WTC11 (cell line): ENCODE data around the gene CLEC2L. TPM values are rescaled to one million over a fixed set of nuclear protein-coding genes. Genes with fewer than 3 reads are reported as not detected.

Experiments
- ATAC-seq: fragments of 200-7000 bp; cut with Tn5 transposase; 2 replicates; pipeline ENCODE4 v1.10.0; 2021; ENCODE audit warnings: mild to moderate bottlenecking, moderate library complexity
- CTCF ChIA-PET: fragments of 300-600 bp; sonication (Branson Sonifier 250); formaldehyde crosslinking; loops from one replicate; lab custom pipeline; 2021; ENCODE audit warnings: antibody characterized with exemption; lab: Charles Lee
- POLR2A ChIA-PET: fragments of 350-600 bp; sonication (Branson Sonifier 250); formaldehyde crosslinking; loops from one replicate; lab custom pipeline; 2021; ENCODE audit warnings: antibody characterized with exemption; lab: Charles Lee
- DNase-seq: peaks from one replicate; pipeline ENCODE4 v3.0.0; 2021; ENCODE audit warnings: low spot score
- H3K27ac Mint-ChIP-seq: 2 replicates; pipeline ENCODE4 v1.8.0; 2021; ENCODE audit warnings: mixed read lengths
- H3K27me3 Mint-ChIP-seq: 2 replicates; pipeline ENCODE4 v1.8.0; 2021; ENCODE audit warnings: low read depth, mild to moderate bottlenecking, moderate library complexity, mixed read lengths
- H3K36me3 Mint-ChIP-seq: 2 replicates; pipeline ENCODE4 v1.8.0; 2021; ENCODE audit warnings: mixed read lengths
- H3K4me1 Mint-ChIP-seq: 2 replicates; pipeline ENCODE4 v1.8.0; 2022; ENCODE audit warnings: mixed read lengths
- H3K4me3 Mint-ChIP-seq: 2 replicates; pipeline ENCODE4 v1.8.0; 2021; ENCODE audit warnings: mild to moderate bottlenecking, moderate library complexity, mixed read lengths
- H3K9me3 Mint-ChIP-seq: 2 replicates; pipeline ENCODE4 v1.8.0; 2021; ENCODE audit warnings: mixed read lengths
- AR ChIP-seq: fragments of 250-450 bp; sonication (Bioruptor Pico); IDR thresholded peaks from 2 replicates; pipeline ENCODE4 v1.9.0; 2021; ENCODE audit warnings: mild to moderate bottlenecking
- CTCF ChIP-seq: fragments of 200-600 bp; IDR thresholded peaks from 2 replicates; pipeline ENCODE4 v1.8.0; 2022; ENCODE audit warnings: antibody characterized with exemption
- ERG ChIP-seq: fragments of 250-450 bp; sonication (Bioruptor Pico); IDR thresholded peaks from 2 replicates; pipeline ENCODE4 v1.8.0; 2021; ENCODE audit warnings: mild to moderate bottlenecking
- IRF1 ChIP-seq: sonication (generic); formaldehyde crosslinking; IDR thresholded peaks from 2 replicates; pipeline ENCODE4 v1.8.0; 2023; ENCODE audit warnings: missing genetic modification reagents
- JUN ChIP-seq: sonication (generic); formaldehyde crosslinking; IDR thresholded peaks from 2 replicates; pipeline ENCODE4 v1.8.0; 2023; ENCODE audit warnings: mild to moderate bottlenecking, missing genetic modification reagents
- NR3C1 ChIP-seq: sonication (generic); formaldehyde crosslinking; conservative IDR thresholded peaks from 2 replicates; pipeline ENCODE4 v1.8.1; 2023; ENCODE audit warnings: low read depth, mild to moderate bottlenecking, missing genetic modification reagents
- TEAD1 ChIP-seq: sonication (generic); formaldehyde crosslinking; IDR thresholded peaks from 2 replicates; pipeline ENCODE4 v1.8.0; 2022; ENCODE audit warnings: mild to moderate bottlenecking, missing genetic modification reagents
- ZNF317 ChIP-seq: sonication (generic); formaldehyde crosslinking; IDR thresholded peaks from 2 replicates; pipeline ENCODE4 v1.8.1; 2023; ENCODE audit warnings: low read depth, mild to moderate bottlenecking, moderate library complexity, missing genetic modification reagents, borderline replicate concordance
- ZNF416 ChIP-seq: fragments of 250-450 bp; sonication (Bioruptor Pico); IDR thresholded peaks from 2 replicates; pipeline ENCODE4 v1.9.0; 2021; ENCODE audit warnings: mild to moderate bottlenecking, inconsistent platforms
- total RNA-seq: library from RNA; stranded (reverse); gene quantifications from 3 replicates; pipeline ENCODE4 v1.2.3, GENCODE V29; 2021
- TF ChIP-seq, protein P1 (sequence below): sonication (generic); formaldehyde crosslinking; IDR thresholded peaks from 2 replicates; pipeline ENCODE4 v1.8.1; 2022; ENCODE audit warnings: low read depth, missing genetic modification reagents, borderline replicate concordance
- TF ChIP-seq, protein P2 (sequence below): sonication (generic); formaldehyde crosslinking; IDR thresholded peaks from 2 replicates; pipeline ENCODE4 v1.8.1; 2022; ENCODE audit warnings: mild to moderate bottlenecking, moderate library complexity, missing genetic modification reagents
- TF ChIP-seq, protein P3 (sequence below): fragments of 250-450 bp; sonication (Bioruptor Pico); IDR thresholded peaks from 2 replicates; pipeline ENCODE4 v2.1.2; 2022; ENCODE audit warnings: mild to moderate bottlenecking, moderate library complexity
- TF ChIP-seq, protein P4 (sequence below): sonication (generic); formaldehyde crosslinking; IDR thresholded peaks from 2 replicates; pipeline ENCODE4 v1.8.0; 2022; ENCODE audit warnings: mild to moderate bottlenecking, missing genetic modification reagents
- TF ChIP-seq, protein P5 (sequence below): sonication (generic); formaldehyde crosslinking; IDR thresholded peaks from 2 replicates; pipeline ENCODE4 v1.8.0; 2022; ENCODE audit warnings: mild to moderate bottlenecking, missing genetic modification reagents

Gene CLEC2L
- total RNA-seq, 1 experiment from 2014 or later = 0.13 TPM

GRCh38 chr7:139562961-139563565, 39.6 kb downstream of the CLEC2L start:
- no peak overlapping the region for H3K4me3 Mint-ChIP-seq
- H3K36me3 Mint-ChIP-seq = no peaks in the 10 kb centered on the region
- H3K27me3 Mint-ChIP-seq = no peaks in the 10 kb centered on the region; the same call in 1 of the 2 replicates
- DNase-seq (no peak), ATAC-seq (no peak; the same call in 1 of the 2 replicates)
- peaks cover 5% of the 10 kb centered on the region for H3K9me3 Mint-ChIP-seq
- H3K4me1 Mint-ChIP-seq = peaks cover 36% of the 10 kb centered on the region
- POLR2A ChIA-PET = no interaction called here
- CTCF ChIA-PET = interaction anchor here (1.0 to 1.4 kb wide), 2 partner anchors 8 to 26 kb away, joined by 3 to 5 read pairs; no protein-coding TSS in a partner anchor
- TF ChIP-seq, protein P1, sequence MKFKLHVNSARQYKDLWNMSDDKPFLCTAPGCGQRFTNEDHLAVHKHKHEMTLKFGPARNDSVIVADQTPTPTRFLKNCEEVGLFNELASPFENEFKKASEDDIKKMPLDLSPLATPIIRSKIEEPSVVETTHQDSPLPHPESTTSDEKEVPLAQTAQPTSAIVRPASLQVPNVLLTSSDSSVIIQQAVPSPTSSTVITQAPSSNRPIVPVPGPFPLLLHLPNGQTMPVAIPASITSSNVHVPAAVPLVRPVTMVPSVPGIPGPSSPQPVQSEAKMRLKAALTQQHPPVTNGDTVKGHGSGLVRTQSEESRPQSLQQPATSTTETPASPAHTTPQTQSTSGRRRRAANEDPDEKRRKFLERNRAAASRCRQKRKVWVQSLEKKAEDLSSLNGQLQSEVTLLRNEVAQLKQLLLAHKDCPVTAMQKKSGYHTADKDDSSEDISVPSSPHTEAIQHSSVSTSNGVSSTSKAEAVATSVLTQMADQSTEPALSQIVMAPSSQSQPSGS (CRISPR knock-in tag) = no peak
- no peak for TF ChIP-seq ERG (CRISPR knock-in tag)
- TF ChIP-seq, protein P2, sequence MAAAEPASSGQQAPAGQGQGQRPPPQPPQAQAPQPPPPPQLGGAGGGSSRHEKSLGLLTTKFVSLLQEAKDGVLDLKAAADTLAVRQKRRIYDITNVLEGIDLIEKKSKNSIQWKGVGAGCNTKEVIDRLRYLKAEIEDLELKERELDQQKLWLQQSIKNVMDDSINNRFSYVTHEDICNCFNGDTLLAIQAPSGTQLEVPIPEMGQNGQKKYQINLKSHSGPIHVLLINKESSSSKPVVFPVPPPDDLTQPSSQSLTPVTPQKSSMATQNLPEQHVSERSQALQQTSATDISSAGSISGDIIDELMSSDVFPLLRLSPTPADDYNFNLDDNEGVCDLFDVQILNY (CRISPR knock-in tag) = no peak
- no peak for TF ChIP-seq IRF1 (CRISPR knock-in tag)
- TF ChIP-seq ZNF416 (CRISPR knock-in tag) = no peak
- no peak for TF ChIP-seq ZNF317
- no peak for TF ChIP-seq CTCF
- TF ChIP-seq NR3C1 (CRISPR knock-in tag) = no peak
- TF ChIP-seq, protein P3, sequence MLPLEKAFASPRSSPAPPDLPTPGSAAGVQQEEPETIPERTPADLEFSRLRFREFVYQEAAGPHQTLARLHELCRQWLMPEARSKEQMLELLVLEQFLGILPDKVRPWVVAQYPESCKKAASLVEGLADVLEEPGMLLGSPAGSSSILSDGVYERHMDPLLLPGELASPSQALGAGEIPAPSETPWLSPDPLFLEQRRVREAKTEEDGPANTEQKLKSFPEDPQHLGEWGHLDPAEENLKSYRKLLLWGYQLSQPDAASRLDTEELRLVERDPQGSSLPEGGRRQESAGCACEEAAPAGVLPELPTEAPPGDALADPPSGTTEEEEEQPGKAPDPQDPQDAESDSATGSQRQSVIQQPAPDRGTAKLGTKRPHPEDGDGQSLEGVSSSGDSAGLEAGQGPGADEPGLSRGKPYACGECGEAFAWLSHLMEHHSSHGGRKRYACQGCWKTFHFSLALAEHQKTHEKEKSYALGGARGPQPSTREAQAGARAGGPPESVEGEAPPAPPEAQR (CRISPR knock-in tag) = no peak
- TF ChIP-seq, protein P4, sequence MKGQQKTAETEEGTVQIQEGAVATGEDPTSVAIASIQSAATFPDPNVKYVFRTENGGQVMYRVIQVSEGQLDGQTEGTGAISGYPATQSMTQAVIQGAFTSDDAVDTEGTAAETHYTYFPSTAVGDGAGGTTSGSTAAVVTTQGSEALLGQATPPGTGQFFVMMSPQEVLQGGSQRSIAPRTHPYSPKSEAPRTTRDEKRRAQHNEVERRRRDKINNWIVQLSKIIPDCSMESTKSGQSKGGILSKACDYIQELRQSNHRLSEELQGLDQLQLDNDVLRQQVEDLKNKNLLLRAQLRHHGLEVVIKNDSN (CRISPR knock-in tag) = no peak
- TF ChIP-seq TEAD1 (CRISPR knock-in tag) = no peak
- no peak for TF ChIP-seq JUN (CRISPR knock-in tag)
- no peak for TF ChIP-seq AR (CRISPR knock-in tag)
- TF ChIP-seq, protein P5, sequence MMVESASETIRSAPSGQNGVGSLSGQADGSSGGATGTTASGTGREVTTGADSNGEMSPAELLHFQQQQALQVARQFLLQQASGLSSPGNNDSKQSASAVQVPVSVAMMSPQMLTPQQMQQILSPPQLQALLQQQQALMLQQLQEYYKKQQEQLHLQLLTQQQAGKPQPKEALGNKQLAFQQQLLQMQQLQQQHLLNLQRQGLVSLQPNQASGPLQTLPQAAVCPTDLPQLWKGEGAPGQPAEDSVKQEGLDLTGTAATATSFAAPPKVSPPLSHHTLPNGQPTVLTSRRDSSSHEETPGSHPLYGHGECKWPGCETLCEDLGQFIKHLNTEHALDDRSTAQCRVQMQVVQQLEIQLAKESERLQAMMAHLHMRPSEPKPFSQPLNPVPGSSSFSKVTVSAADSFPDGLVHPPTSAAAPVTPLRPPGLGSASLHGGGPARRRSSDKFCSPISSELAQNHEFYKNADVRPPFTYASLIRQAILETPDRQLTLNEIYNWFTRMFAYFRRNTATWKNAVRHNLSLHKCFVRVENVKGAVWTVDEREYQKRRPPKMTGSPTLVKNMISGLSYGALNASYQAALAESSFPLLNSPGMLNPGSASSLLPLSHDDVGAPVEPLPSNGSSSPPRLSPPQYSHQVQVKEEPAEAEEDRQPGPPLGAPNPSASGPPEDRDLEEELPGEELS (CRISPR knock-in tag) = no peak
- H3K27ac Mint-ChIP-seq = no peak overlapping the region
